Keratinocyte (primary cell): ENCODE results near the gene TUNAR.

Experiments used
- CTCF ChIP-seq, 3 experiments: IDR thresholded peaks in 1 of 3; conservative IDR thresholded peaks in 1 of 3; optimal IDR thresholded peaks in 1 of 3; 2 replicates in 2 of 3; 3 replicates in 1 of 3; pipeline versions ENCODE3 to v1.5.1; 2011; ENCODE audit warnings: low read length in 3 of 3, mild to moderate bottlenecking in 3 of 3, moderate library complexity in 2 of 3, control low read depth in 1 of 3, inconsistent platforms in 1 of 3; ENCODE audit not compliant: insufficient read depth in 2 of 3; ENCODE audit errors: extremely low read depth in 1 of 3
- EZH2 ChIP-seq: IDR thresholded peaks from one replicate; pipeline ENCODE4 v1.6.1; 2012; ENCODE audit warnings: inconsistent platforms, mild to moderate bottlenecking, low read length, moderate library complexity

- TF ChIP-seq CTCF (optimal IDR thresholded peaks at IDR 0.05 in 1 of 3, IDR thresholded peaks at IDR 0.05 in 1 of 3, conservative IDR thresholded peaks at IDR 0.05 in 1 of 3; ENCODE audit: extremely low read depth in 1 of 3, insufficient read depth in 2 of 3, low read length in 3 of 3) (no peak), EZH2 (no peak)
Observed at GRCh38 chr14:95828649-95829265, 47.9 kb upstream of the TUNAR start.
